RWPE1 (cell line): ENCODE measurements around the gene ZBTB38.

Experiments
- CTCF ChIA-PET: fragments of 350-600 bp; sonication (Branson Sonifier 250); formaldehyde crosslinking; extraction: SDS; loops from one replicate; lab custom pipeline; 2021; lab: Yijun Ruan, JAX
- POLR2A ChIA-PET: fragments of 400-600 bp; formaldehyde crosslinking; extraction: SDS; loops from one replicate; lab custom pipeline; 2020; ENCODE audit warnings: antibody characterized with exemption; ENCODE audit not compliant: low non-redundant PET; lab: Yijun Ruan, JAX
- DNase-seq: peaks from one replicate; pipeline ENCODE4 v3.0.0; 2012; ENCODE audit warnings: low spot score
- H3K27ac ChIP-seq: fragments of 450-650 bp; 2 replicates; pipeline ENCODE4 v1.5.1; 2017
- TF ChIP-seq, protein P1 (sequence below): fragments of 450-650 bp; conservative IDR thresholded peaks from 2 replicates; pipeline ENCODE4 v1.5.1; 2017; ENCODE audit warnings: low read depth, mild to moderate bottlenecking

ZBTB38 gene

DNA sequence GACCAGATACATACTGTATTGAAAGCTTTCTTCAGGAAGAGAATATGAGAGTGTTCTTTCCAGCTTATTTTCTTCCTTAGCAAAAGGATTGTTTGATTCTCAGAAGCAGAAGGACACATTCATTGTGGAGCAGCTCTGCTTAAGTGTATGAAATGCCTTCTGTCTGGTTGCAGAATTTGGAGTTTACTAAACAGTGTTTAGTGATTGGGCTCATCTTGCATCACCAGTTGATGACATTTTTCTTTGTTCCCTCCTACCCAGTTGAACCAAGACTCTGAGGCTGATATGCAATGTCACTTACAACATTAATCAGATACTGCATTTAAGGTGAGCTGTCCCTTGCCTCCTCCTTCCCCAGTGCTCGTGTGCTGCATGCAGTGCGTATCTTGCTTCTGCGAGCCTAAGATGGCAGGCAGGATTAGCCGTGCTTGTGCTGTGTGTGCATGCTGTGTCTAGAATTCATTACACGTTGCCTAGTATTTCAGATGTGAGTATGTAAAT, 18.4 kb downstream of the ZBTB38 start:
- TF ChIP-seq, protein P1, sequence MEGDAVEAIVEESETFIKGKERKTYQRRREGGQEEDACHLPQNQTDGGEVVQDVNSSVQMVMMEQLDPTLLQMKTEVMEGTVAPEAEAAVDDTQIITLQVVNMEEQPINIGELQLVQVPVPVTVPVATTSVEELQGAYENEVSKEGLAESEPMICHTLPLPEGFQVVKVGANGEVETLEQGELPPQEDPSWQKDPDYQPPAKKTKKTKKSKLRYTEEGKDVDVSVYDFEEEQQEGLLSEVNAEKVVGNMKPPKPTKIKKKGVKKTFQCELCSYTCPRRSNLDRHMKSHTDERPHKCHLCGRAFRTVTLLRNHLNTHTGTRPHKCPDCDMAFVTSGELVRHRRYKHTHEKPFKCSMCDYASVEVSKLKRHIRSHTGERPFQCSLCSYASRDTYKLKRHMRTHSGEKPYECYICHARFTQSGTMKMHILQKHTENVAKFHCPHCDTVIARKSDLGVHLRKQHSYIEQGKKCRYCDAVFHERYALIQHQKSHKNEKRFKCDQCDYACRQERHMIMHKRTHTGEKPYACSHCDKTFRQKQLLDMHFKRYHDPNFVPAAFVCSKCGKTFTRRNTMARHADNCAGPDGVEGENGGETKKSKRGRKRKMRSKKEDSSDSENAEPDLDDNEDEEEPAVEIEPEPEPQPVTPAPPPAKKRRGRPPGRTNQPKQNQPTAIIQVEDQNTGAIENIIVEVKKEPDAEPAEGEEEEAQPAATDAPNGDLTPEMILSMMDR: no peak
- DNase-seq: no peak
- CTCF ChIA-PET: no interaction called here
- no peak overlapping the region for H3K27ac ChIP-seq
- POLR2A ChIA-PET: no interaction called here

DNA sequence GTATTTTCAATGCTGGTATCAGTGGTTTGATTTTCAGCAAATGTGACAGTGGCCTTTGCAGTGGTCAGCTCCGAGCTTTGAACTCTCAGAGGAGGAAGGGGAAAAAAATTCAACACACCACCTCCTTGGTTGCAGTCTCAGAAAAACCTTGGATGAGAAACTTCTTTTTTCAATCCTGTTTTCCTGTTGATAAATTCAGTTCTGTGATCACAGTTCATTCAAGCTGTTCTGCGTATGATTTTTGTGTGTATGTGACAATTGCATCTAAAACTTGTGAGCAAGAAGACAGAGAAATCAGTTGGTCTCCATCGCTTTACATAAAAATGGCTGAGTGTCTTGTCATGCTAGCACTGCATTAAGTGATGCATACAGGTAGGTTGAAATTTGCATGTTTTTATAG, 19.2 kb downstream of the ZBTB38 start:
- ChIA-PET CTCF (interaction anchor here (0.6 kb wide), 1 partner anchor 53 kb away, joined by 3 read pairs; no protein-coding TSS in a partner anchor), POLR2A (no interaction called here)
- H3K27ac ChIP-seq: no peak overlapping the region
- TF ChIP-seq, protein P1: no peak
- DNase-seq: no peak

DNA sequence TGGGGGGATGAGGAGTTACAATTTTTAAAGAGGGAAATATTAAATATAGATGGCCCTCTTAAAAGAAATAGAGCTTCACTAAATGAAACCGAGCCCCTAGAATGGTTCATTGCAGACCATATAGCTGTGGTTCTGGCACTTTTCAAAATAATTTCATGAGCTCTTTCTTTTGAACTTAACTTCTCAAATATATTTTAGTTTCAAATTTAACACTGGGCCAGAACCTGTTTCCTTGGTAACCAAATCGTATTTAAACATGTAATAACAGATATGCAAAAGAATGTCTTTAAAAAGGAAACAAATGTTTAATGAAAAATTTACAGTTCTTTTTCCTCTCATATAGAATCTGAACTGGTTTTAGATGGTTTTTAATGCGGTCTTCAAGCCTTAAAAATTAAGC, 20.1 kb downstream of the ZBTB38 start:
- no peak for DNase-seq
- ChIA-PET POLR2A (no interaction called here), CTCF (no interaction called here)
- H3K27ac ChIP-seq: no peak overlapping the region
- TF ChIP-seq, protein P1: no peak

DNA sequence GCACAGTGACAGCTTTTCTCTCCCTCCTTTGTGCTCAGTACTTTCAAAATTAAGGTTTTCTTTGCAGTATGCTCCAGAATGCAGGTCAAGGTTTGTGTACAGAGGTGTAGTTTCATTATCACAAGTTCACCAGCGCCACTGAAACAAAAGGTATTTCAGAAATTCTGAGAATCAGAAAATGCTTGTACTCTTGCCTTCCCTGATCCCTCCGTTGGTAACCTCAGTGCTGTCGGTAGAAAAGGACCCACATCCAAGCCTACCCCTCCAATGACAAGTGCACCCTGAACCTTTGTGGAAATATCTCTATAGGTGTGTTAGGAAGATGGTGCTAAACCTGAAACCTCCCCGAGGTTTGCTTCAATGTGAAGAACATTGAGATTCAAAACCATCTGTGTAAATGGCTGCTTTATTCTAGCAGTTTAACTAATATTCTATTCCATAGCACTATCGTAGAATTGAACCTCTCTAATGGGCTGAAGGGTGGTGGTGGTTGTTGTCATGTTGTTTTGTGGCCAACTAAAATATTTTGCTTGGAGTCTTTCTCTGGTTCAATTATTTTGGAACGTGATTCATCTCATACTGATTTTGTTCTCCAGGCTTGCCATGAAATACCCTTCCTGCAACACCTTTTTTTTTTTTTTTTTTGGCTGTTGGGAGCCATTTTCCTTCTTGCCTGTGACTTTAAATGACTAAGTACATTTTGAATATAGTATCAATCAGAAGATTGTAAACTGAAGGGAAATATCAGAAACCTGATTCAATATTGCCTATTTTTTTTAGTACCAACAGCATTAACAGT, 20.7 kb downstream of the ZBTB38 start:
- TF ChIP-seq, protein P1: no peak
- no peak for DNase-seq
- no peak overlapping the region for H3K27ac ChIP-seq

DNA sequence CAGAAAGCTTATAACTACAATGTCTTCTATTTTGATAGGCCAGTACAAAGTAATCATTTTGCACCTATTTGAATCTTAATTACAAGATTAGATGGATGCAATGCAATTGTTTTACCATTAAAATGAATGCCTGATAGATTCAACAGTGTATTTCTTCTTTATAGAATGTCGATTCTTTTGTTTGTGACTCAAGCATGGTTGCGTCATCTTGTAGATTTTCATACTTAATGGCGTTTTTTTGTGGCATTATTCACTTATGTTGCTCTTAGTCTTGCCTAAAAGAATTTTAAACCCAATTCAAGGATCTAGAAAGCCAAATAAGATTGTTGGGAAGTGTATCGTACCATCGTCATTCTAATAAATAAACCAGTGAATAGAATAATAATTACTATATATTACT, 21.4 kb downstream of the ZBTB38 start:
- no peak overlapping the region for H3K27ac ChIP-seq
- TF ChIP-seq, protein P1: no peak
- ChIA-PET POLR2A (no interaction called here), CTCF (no interaction called here)
- no peak for DNase-seq

More for the DNA sequence above, 20.7 kb downstream of the ZBTB38 start:
- POLR2A ChIA-PET: no interaction called here
- CTCF ChIA-PET: no interaction called here

DNA sequence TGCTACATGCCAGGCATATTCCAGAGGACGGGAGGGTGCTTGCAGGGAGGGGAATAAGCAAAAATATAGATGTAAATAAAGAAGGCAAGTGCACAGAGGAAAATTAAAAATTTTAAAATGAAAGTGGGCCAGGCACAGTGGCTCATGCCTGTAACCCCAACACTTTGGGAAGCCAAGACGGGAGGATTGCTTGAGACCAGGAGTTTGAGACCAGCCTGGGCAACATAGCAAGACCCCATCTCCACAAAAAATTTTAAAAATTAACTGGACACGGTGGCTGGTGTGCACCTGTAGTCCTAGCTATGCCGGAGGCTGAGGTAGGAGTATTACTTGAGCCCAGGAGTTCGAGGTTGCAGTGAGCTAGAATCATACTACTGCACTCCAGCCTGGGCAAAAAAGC, 22.4 kb downstream of the ZBTB38 start:
- ChIA-PET CTCF (no interaction called here), POLR2A (no interaction called here)
- H3K27ac ChIP-seq: no peak overlapping the region
- no peak for DNase-seq
- TF ChIP-seq, protein P1: no peak
